ENCODE data around the gene KIFC1. TPM values are rescaled to one million over a fixed set of nuclear protein-coding genes. Genes with fewer than 3 reads are reported as not detected.
"Not testable (repeated sequence)": the region's sequence is repeated elsewhere in the genome, so short reads cannot be mapped to it uniquely, and the experiment has no call there.

KIFC1 gene
- total and polyA plus RNA-seq, 9 of the 15 experiments (the other 6 are each of a cell fraction or from before 2014, with no cell fraction given) = 1.3 to 95.2 (median 76.9) TPM

DNA sequence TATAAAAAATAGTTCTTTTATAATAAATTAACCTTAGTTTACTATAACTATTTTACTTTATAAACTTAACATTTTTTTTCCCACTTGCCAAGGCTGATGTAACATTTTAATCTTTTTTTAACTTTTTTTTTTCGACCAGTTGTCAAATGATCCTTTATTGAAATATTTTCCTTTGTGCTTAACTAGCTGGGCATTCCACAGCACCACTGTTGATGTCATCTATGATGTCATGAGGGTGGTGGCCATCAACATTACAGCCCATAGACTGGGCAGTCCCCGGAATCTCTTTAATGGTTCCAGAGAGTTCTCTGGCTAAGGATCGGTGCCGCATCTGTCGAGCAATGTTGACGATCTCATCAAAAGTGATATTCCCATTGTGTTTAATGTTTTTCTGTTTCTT lies 8.3 kb downstream of the KIFC1 start:
- peaks cover 86% of the 10 kb centered on the region for H3K36me3 ChIP-seq (ENCODE audit: control insufficient read depth, insufficient read depth, low read length)
- H3K9ac ChIP-seq (ENCODE audit: insufficient read depth in 1 of 2, low read depth in 2 of 2, low read length in 2 of 2); H4K20me1 ChIP-seq (replicated peaks; ENCODE audit: control insufficient read depth, insufficient read depth, low read length); BruUV-seq (replicated peaks); H3K9me1 ChIP-seq (ENCODE audit: control insufficient read depth, insufficient read depth, low read length); intact Hi-C loops (cut with micrococcal nuclease); ATAC-seq; POLR2A ChIA-PET; H3K4me3 ChIP-seq; H3K27me3 ChIP-seq (ENCODE audit: control insufficient read depth in 2 of 2, insufficient read depth in 2 of 2, low read length in 2 of 2); H3K4me2 ChIP-seq (ENCODE audit: insufficient read depth, low read length); FAIRE-seq; CTCF ChIA-PET (ENCODE audit: low intra/inter-chr PET ratio); H2AFZ ChIP-seq (ENCODE audit: low read depth, low read length); DNase-seq (ENCODE audit: extremely low read depth in 1 of 4, low spot score in 3 of 4); H3K27ac ChIP-seq (ENCODE audit: extremely low read depth, low read depth, low read length); H3K9me3 ChIP-seq (replicated peaks; ENCODE audit: control insufficient read depth, insufficient read depth, low read depth, low read length); H3K4me1 ChIP-seq (replicated peaks in 1 of 2; ENCODE audit: control insufficient read depth in 2 of 2, insufficient read depth in 2 of 2, low read length in 2 of 2); TF ChIP-seq ATF1 (CRISPR knock-in tag; IDR thresholded peaks at IDR 0.05): not testable (repeated sequence)
- in situ Hi-C loops (cut with MboI) = loop anchor here (10.0 kb wide), 1 partner anchor 125 kb away; the partner anchor contains the start of genes B3GALT4, RPS18 and VPS52
- TF ChIP-seq ATF1 (tag; IDR thresholded peaks at IDR 0.05) = 0 out of 2 replicates have a peak, but pooled peaks have one; percentile 18
- TF ChIP-seq, protein P1, sequence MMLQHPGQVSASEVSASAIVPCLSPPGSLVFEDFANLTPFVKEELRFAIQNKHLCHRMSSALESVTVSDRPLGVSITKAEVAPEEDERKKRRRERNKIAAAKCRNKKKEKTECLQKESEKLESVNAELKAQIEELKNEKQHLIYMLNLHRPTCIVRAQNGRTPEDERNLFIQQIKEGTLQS (IDR thresholded peaks at IDR 0.05) = 0 out of 2 replicates have a peak, but pooled peaks have one; percentile 20
- TF ChIP-seq, protein P1 (CRISPR knock-in tag; conservative IDR thresholded peaks at IDR 0.05) = not testable (repeated sequence)
- peaks cover 39% of the 10 kb centered on the region for H3K79me2 ChIP-seq (ENCODE audit: control insufficient read depth, insufficient read depth, low read length)
- 96% methylated on average over 5 of the region's 6 CpGs for WGBS (ENCODE audit: insufficient coverage, low coverage, missing lambda C conversion rate)

DNA sequence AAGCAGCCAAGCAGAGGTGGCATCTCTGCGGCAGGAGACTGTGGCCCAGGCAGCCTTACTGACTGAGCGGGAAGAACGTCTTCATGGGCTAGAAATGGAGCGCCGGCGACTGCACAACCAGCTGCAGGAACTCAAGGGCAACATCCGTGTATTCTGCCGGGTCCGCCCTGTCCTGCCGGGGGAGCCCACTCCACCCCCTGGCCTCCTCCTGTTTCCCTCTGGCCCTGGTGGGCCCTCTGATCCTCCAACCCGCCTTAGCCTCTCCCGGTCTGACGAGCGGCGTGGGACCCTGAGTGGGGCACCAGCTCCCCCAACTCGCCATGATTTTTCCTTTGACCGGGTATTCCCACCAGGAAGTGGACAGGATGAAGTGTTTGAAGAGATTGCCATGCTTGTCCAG lies 13.3 kb downstream of the KIFC1 start:
- WGBS (ENCODE audit: insufficient coverage, low coverage, missing lambda C conversion rate) = 94% methylated on average over 17 of the region's 17 CpGs
- ATAC-seq = no peak
- H2AFZ ChIP-seq (ENCODE audit: low read depth, low read length) = no peak overlapping the region
- no peaks in the 10 kb centered on the region for H3K79me2 ChIP-seq (ENCODE audit: control insufficient read depth, insufficient read depth, low read length)
- no TSS peak for BruUV-seq (replicated peaks)
- no peaks in the 10 kb centered on the region for H3K27me3 ChIP-seq (ENCODE audit: control insufficient read depth in 2 of 2, insufficient read depth in 2 of 2, low read length in 2 of 2)
- H3K9me1 ChIP-seq (ENCODE audit: control insufficient read depth, insufficient read depth, low read length) = no peaks in the 10 kb centered on the region
- FAIRE-seq = no peak
- DNase-seq (ENCODE audit: extremely low read depth in 1 of 4, low spot score in 3 of 4) = no peak
- in situ Hi-C loops (cut with MboI) (loop anchor here (10.0 kb wide), 1 partner anchor 130 kb away; the partner anchor contains the start of genes B3GALT4, RPS18 and VPS52), intact Hi-C loops (cut with micrococcal nuclease) (no loop called here)
- no peaks in the 10 kb centered on the region for H3K9me3 ChIP-seq (replicated peaks; ENCODE audit: control insufficient read depth, insufficient read depth, low read depth, low read length)
- H4K20me1 ChIP-seq (replicated peaks; ENCODE audit: control insufficient read depth, insufficient read depth, low read length) = peaks cover 2% of the 10 kb centered on the region; the same call in 1 of the 2 replicates
- no peak for TF ChIP-seq THRA (IDR thresholded peaks at IDR 0.05)
- no peak for TF ChIP-seq TAF9B (IDR thresholded peaks at IDR 0.05; ENCODE audit: partially characterized antibody)
- TF ChIP-seq MTA2 (IDR thresholded peaks at IDR 0.05; ENCODE audit: low read depth) = no peak
- no peak overlapping the region for H3K4me3 ChIP-seq
- H3K4me2 ChIP-seq (ENCODE audit: insufficient read depth, low read length) = no peak overlapping the region
- H3K27ac ChIP-seq (ENCODE audit: extremely low read depth, low read depth, low read length) = no peak overlapping the region
- H3K4me1 ChIP-seq (replicated peaks in 1 of 2; ENCODE audit: control insufficient read depth in 2 of 2, insufficient read depth in 2 of 2, low read length in 2 of 2) = peaks cover 9 to 10% of the 10 kb centered on the region in 2 experiments; a peak in 4 of 5 replicates
- H3K36me3 ChIP-seq (ENCODE audit: control insufficient read depth, insufficient read depth, low read length) = peaks cover 94% of the 10 kb centered on the region
- peak overlapping the region in 1 of 2 experiments; percentile 39; a peak in 1 of 4 replicates for H3K9ac ChIP-seq (ENCODE audit: insufficient read depth in 1 of 2, low read depth in 2 of 2, low read length in 2 of 2)
- CTCF ChIA-PET (ENCODE audit: low intra/inter-chr PET ratio) = no interaction called here
- POLR2A ChIA-PET = interaction anchor here (1.6 kb wide), 1 partner anchor 9 kb away, joined by 7 read pairs; no protein-coding TSS in a partner anchor
